Cardiac muscle cell (in vitro differentiated cells and primary cell): ENCODE data around the gene ANKRD11. TPM values are rescaled to one million over a fixed set of nuclear protein-coding genes. Genes with fewer than 3 reads are reported as not detected.
A peak's percentile ranks its signal among the peaks of the same experiment; 100 is the strongest.
"Not testable (repeated sequence)": the region's sequence is repeated elsewhere in the genome, so short reads cannot be mapped to it uniquely, and the experiment has no call there.

Source experiments
- DNase-seq, 2 donors: peaks; one replicate each; pipeline versions ENCODE4 v3.0.0 to v3.0.0-alpha.2; 2010 to 2017; ENCODE audit warnings: low read depth in 1 of 2, low spot score in 1 of 2
- H3K27ac ChIP-seq: fragments of 200-600 bp; sonication (generic); 2 replicates; pipeline ENCODE4 v1.5.1; 2016
- H3K27me3 ChIP-seq: fragments of 200-600 bp; sonication (generic); 2 replicates; pipeline ENCODE4 v1.6.0; 2016; ENCODE audit warnings: control low read depth
- H3K36me3 ChIP-seq: fragments of 200-600 bp; sonication (generic); 2 replicates; pipeline ENCODE4 v1.5.1; 2016; ENCODE audit warnings: control low read depth
- H3K4me1 ChIP-seq: fragments of 200-600 bp; sonication (generic); 2 replicates; pipeline ENCODE4 v1.8.1; 2017; ENCODE audit warnings: low read depth, mild to moderate bottlenecking, mixed run types
- H3K4me3 ChIP-seq: fragments of 200-600 bp; sonication (generic); 2 replicates; pipeline ENCODE4 v1.5.1; 2016; ENCODE audit warnings: mild to moderate bottlenecking
- H3K9me3 ChIP-seq: fragments of 200-600 bp; sonication (generic); 2 replicates; pipeline ENCODE4 v1.5.1; 2017; ENCODE audit warnings: low read depth, mild to moderate bottlenecking, control low read depth
- polyA plus RNA-seq: library from polyadenylated mRNA; unstranded; fragments of >200 nt; fragmentation: Nextera tagmentation; extraction: Ambion mirVana; gene quantifications from 2 replicates; pipeline ENCODE4 v1.2.1, GENCODE V29; 2016
- total RNA-seq: library from RNA; depleted of rRNA; stranded (reverse); fragments of >200 nt; gene quantifications from 2 replicates; pipeline ENCODE4 v1.2.3, GENCODE V29; 2016
- TF ChIP-seq, protein P1 (sequence below): IDR thresholded peaks from 2 replicates; pipeline ENCODE4 v1.5.1; 2012; ENCODE audit warnings: low read depth, mild to moderate bottlenecking, low read length

Gene ANKRD11
- total and polyA plus RNA-seq, 2 experiments from 2014 or later = 111 to 131 TPM

- no peak for DNase-seq
- H3K36me3 ChIP-seq = no peaks in the 10 kb centered on the region
- peaks cover 26% of the 10 kb centered on the region for H3K4me1 ChIP-seq
- no peaks in the 10 kb centered on the region for H3K27me3 ChIP-seq
- H3K4me3 ChIP-seq = no peak overlapping the region
- no peaks in the 10 kb centered on the region for H3K9me3 ChIP-seq
- H3K27ac ChIP-seq = no peak overlapping the region
- TF ChIP-seq, protein P1, sequence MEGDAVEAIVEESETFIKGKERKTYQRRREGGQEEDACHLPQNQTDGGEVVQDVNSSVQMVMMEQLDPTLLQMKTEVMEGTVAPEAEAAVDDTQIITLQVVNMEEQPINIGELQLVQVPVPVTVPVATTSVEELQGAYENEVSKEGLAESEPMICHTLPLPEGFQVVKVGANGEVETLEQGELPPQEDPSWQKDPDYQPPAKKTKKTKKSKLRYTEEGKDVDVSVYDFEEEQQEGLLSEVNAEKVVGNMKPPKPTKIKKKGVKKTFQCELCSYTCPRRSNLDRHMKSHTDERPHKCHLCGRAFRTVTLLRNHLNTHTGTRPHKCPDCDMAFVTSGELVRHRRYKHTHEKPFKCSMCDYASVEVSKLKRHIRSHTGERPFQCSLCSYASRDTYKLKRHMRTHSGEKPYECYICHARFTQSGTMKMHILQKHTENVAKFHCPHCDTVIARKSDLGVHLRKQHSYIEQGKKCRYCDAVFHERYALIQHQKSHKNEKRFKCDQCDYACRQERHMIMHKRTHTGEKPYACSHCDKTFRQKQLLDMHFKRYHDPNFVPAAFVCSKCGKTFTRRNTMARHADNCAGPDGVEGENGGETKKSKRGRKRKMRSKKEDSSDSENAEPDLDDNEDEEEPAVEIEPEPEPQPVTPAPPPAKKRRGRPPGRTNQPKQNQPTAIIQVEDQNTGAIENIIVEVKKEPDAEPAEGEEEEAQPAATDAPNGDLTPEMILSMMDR = no peak
These were observed 104.6 kb downstream of the ANKRD11 start for GRCh38 chr16:89385712-89386111.

DNA sequence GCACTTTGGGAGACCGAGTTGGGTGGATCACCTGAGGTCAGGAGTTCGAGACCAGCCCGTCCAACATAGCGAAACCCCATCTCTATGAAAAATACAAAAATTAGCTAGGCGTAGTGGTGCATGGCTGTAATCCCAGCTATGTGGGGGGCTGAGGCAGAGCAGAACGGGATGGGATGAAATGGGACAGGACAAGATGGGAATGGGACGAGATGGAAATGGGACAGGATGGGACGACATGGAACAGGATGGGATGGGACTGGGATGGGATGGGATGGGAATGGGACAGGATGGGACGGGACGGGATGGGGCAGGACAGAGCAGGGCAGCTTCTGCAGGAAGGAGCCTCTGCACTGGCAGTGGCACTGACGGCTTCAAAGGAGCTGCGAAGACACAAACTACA is 106.1 kb downstream of the ANKRD11 start:
- no peak for DNase-seq
- H3K4me3 ChIP-seq = no peak overlapping the region
- H3K27ac ChIP-seq = no peak overlapping the region
- peaks cover 41% of the 10 kb centered on the region for H3K4me1 ChIP-seq
- H3K36me3 ChIP-seq = no peaks in the 10 kb centered on the region
- TF ChIP-seq, protein P1 = no peak
- no peaks in the 10 kb centered on the region for H3K27me3 ChIP-seq
- no peaks in the 10 kb centered on the region for H3K9me3 ChIP-seq

GRCh38 chr16:89383095-89384003 is 107.0 kb downstream of the ANKRD11 start:
- TF ChIP-seq, protein P1 = peak; percentile 27
- H3K9me3 ChIP-seq = no peaks in the 10 kb centered on the region
- H3K27ac ChIP-seq = peak overlapping the region; percentile 85
- peaks cover 46% of the 10 kb centered on the region for H3K4me1 ChIP-seq
- no peak overlapping the region for H3K4me3 ChIP-seq
- H3K27me3 ChIP-seq = no peaks in the 10 kb centered on the region
- no peaks in the 10 kb centered on the region for H3K36me3 ChIP-seq
- DNase-seq = peak; percentile 65 to 81

DNA sequence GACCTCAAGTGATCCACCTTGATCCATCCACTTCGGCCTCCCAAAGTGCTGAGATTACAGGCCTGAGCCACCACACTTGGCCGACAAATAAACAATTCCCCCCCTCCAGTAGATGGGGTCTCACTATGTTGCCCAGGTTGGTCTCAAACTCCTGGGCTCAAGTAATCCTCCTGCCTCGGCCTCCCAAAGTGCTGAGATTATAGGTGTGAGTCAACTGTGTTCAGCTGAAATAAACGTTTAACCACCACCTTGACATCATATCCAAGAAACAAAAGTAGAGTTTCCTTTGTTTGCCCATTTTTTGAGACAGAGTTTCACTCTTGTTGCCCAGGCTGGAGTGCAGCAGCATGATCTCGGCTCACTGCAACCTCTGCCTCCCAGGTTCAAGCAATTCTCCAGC is 107.8 kb downstream of the ANKRD11 start:
- not testable (repeated sequence) for H3K27me3 ChIP-seq, H3K36me3 ChIP-seq, H3K4me3 ChIP-seq, H3K9me3 ChIP-seq, DNase-seq
- Histone ChIP-seq H3K27ac (peak overlapping the region; percentile 85), H3K4me1 (peaks cover 46% of the 10 kb centered on the region)

GRCh38 chr16:89381788-89382187 is 108.6 kb downstream of the ANKRD11 start:
- peaks cover 50% of the 10 kb centered on the region for H3K4me1 ChIP-seq
- no peak for DNase-seq
- peak overlapping the region; percentile 24 for H3K27ac ChIP-seq
- no peaks in the 10 kb centered on the region for H3K9me3 ChIP-seq
- H3K27me3 ChIP-seq = no peaks in the 10 kb centered on the region
- H3K36me3 ChIP-seq = no peaks in the 10 kb centered on the region
- TF ChIP-seq, protein P1 = no peak
- no peak overlapping the region for H3K4me3 ChIP-seq

GRCh38 chr16:89380681-89381080 is 109.7 kb downstream of the ANKRD11 start:
- Histone ChIP-seq H3K27me3 (no peaks in the 10 kb centered on the region), H3K9me3 (no peaks in the 10 kb centered on the region), H3K4me3 (no peak overlapping the region), H3K27ac (peak overlapping the region; percentile 56), H3K36me3 (no peaks in the 10 kb centered on the region), H3K4me1 (peaks cover 54% of the 10 kb centered on the region)
- TF ChIP-seq, protein P1 = no peak
- no peak for DNase-seq
